Activated CD8-positive, alpha-beta memory T cell treated with anti-CD3 and anti-CD28 coated beads, Interleukin-2, amount 50 U/mL, for 1 hour (primary cell): Measurements from ENCODE around the gene CCDC71.

ENCODE experiments used
- DNase-seq: peaks from one replicate; pipeline ENCODE4 v3.0.0-alpha.2; 2020; ENCODE audit errors: extremely low read depth

CCDC71 gene

DNA sequence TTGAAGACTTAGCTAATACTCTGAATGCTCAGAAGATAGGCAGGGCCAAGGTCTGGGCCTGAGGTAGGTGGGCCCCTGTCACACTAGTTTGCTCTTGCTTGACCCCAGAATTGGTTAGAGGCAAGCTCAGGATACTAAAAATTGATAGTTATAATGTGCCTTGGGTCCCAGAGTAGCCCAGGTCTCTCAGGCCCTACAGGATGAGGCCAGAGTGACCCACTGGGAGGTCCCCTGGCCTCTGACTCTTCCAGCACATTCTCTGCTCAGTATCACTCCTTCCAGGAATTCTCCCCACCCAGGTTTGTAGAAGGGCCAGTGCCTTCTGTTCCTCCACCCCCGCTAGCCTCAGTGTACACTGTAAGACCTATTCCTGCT, 4.6 kb upstream of the CCDC71 start:
- no peak for DNase-seq

GRCh38 chr3:49166752-49167556, 823 bp upstream of the CCDC71 start:
- no peak for DNase-seq

DNA sequence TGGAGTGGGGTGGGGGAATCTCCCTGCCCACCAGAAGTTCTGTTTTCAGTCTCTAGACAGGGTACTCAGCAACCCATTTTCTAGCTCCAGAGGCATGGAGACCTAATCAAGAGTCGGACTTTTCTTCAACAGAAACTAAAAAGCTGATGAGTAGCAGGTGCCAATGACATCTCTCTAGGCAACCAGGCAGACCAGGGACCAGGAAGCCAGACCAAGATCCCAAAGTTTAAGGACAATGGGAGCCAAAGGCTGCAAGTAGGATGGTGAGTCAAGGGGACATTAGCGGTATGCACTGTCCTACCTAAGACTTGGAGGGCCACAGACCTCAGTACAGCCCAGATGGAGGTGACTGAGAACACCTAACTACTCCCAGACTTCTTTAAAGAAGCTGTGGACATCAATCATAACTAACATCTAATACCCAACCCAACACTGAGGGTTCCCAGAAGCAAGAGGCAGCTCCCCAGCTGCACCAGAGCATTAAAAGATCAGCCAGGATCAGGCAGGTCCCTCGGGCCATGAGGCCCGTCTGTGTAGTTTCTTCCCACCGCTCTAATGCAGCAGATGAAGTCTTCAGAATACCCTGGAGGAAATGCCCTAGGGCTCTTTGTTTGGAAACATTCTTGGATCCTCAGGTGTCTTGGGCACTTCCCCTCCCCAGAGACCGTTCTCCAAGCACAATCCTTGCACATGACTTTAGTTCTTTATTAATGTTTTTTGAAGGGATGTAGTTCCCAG, 979 bp downstream of the CCDC71 start:
- no peak for DNase-seq

DNA sequence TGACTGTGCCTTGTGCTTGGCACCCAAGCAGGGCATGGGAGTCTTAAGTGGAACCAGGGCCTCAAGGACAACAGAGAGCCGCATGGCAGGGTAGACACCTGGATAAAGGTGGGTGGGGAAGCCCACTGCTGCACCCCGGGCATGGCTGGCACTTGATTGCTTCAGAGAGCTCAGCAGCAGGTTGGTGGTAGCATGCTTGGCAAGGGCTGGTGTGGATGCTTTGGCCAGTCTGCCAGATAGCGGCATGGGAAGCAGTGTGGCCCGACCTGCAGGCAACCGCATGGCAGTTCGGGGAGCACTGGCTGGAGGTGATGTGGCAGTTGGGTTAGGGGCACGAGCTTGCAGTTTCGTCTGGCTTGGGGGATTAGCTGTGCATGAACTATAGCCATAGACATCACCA, 2.5 kb downstream of the CCDC71 start:
- DNase-seq, result no peak

- DNase-seq, result no peak
Observed at GRCh38 chr3:49162751-49163419, 3.2 kb downstream of the CCDC71 start.

DNA sequence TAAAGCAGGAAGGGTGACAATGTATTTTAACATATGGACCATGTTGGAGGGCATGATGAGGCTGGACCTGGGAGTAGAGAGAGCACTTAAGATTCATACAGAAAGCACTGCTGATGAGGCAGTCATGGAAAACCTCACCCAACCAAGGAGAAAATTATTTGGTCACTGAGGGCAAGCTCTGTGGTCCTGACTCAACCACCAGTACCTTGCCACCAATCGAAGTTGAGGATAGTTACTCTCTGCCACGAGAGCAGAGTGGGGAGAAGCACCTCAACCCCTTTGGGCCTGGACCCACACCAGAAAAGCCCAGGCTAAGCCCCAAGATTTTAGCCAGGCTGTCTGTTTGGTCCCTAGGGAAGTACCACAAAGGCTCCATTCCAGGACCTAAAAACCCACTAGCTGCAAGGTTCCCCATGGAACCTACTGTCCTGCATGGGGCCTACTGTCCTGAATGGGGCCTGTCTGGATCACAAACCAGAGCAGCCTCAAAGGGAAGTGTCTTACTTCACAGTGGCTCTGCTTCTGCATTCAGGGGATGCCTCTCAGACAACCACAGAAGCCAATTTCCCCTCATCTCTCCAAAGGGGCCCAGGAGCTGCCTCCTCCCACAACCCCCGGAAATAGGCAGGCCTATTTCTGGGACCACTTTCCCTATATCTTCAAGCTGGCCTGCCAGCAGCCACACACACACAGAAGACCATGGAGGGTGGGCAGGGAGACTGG, 4.2 kb downstream of the CCDC71 start:
- DNase-seq, result no peak

DNA sequence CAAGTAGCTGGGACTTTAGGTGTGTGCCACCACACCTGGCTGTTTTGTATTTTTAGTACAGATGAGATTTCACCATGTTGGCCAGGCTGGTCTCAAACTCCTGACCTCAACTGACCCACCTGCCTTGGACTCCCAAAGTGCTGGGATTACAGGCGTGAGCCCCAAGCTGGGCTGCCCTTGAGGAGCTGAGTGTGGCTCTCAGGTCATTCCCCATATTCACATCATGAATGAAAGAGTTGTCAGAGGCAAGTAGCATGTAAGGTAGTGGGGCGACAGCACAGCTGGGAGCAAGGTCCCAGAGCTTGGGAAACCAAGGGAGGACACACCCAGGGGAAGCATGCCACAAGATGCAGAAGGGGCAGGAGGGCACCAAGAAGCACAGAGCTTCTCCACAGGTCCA, 4.9 kb downstream of the CCDC71 start:
- no peak for DNase-seq

DNA sequence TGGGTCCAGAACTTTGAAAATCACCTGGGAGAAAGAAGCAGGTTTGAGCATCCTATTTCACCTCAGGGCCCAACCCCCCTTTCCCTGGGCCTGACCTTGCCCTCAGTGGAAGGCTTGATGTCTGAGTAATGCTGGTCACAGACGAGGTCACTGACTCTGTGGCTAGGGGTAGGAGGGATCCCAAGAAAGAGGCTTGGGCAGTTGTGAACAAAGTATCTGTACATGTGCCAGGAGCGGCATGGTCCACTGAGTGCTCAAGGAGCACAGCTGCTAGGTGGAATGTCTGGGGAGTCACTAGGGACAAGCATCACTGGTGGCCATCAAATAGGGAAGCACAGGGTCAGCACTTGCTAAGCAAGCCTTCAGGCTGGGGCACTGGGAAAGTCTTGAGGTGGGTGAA, 7.3 kb downstream of the CCDC71 start:
- no peak for DNase-seq

- DNase-seq, result peak; percentile 24
Observed at GRCh38 chr3:49158103-49158709, 7.9 kb downstream of the CCDC71 start.

GRCh38 chr3:49157289-49157688, 8.8 kb downstream of the CCDC71 start:
- no peak for DNase-seq

- DNase-seq, result no peak
Observed at GRCh38 chr3:49153349-49153912, 12.7 kb downstream of the CCDC71 start.

GRCh38 chr3:49151610-49152009, 14.5 kb downstream of the CCDC71 start:
- DNase-seq, result no peak

- DNase-seq, result no peak
Observed at GRCh38 chr3:49148159-49148558, 18.0 kb downstream of the CCDC71 start.

DNA sequence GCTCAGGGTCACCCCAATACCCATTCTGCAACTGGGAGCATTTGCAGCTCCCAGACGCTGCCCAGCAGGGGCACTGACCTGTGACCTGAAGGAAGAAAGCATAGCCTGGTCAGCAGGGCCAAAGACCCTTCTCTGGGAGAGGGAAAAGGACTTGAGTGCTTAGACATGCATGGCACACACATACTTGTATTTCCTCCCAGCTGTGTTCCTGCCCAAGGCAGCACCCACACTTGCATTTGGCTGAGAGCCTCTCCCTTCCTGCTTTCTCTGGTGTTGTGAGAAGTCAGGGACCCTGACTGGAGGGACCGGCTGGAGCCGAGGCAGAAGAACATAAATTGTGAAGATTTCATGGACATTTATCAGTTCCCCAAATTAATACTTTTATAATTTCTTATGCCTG, 26.1 kb downstream of the CCDC71 start:
- no peak for DNase-seq

DNA sequence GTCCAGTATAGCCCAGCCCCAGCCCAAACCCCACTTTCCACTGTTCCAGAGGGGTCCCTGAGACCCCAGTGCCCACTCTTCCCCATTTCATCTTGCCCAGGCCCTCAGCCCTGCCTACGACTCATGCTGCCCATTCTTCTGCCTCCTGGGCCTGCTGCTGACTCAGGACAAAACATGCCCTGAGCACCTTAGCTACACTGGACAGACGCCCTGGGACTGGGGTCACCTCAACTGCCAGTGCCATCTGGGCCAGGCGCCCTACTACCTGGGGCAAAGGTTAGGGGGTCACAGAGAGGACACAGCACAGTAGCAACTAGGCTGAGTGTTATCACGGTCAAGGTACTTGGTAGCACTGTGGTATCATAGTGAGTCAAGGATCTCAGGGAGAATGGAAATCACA, 30.6 kb downstream of the CCDC71 start:
- no peak for DNase-seq

DNA sequence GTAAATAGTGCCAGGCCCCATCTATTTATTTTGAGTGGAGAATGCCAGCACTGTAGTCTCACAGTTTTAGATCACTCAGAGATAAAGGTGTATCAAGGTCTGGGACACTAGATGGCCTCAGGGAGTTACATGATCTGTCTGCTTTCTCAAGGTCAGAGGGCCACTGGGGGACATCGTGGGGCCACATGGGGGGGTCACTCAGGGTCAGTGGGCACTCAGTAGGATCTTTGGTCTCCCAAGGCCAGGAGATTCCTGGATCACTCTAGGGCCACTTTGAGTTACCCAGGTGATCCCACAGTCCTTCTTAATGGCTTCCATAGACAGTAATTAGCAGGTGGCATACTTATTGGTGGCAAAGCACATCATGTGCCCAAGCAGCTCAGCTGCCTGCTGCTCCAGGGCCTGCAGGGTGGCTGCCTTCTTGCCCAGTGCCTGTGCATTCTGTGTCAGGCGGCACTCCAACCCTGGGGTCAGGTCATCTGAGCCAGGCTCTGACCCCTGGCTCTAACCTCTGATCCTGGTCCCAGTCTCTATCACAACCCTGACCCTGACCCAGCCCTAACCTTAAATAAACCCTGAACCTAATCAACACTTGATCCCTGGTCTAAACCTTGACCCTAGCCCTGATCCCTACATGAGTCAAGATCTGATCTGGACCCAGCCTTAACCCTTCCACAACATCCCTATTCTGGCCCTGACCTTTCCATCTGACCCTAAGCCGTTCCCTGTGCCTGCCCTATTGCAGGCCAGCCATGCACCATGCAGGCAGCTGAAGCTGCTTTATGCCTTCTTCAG, 31.5 kb downstream of the CCDC71 start:
- DNase-seq, result no peak

- no peak for DNase-seq
Observed at GRCh38 chr3:49133226-49133951, 32.7 kb downstream of the CCDC71 start.

GRCh38 chr3:49132437-49133225, 33.5 kb downstream of the CCDC71 start, which contains the start of gene LAMB2:
Gene LAMB2, minus strand, starts transcription at chr3:49133050. Its CDS starts 183 bp downstream, at chr3:49132867.
- no peak for DNase-seq

DNA sequence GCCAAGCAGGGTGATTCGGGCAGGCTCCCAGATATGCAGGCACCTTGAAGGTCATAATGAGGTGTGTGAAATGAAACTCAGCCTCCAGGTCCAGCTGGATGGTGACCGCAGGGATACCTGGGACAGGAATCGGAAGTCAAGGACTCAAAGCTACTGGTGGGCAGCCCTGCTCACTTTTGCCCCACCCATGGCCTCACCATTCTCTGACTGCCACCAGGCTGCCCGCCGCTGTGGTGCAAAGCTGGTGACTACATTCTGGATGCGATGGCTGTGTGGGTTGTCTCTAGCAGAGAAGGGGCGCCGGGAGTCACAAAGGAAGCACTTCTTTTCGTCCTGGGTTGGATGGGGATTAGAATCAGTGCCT, 34.1 kb downstream of the CCDC71 start:
- DNase-seq, result no peak
